H9 (cell line): Measurements from ENCODE around the gene ILF2. TPM values are rescaled to one million over a fixed set of nuclear protein-coding genes. Genes with fewer than 3 reads are reported as not detected.

ENCODE experiments used
- DNase-seq: peaks from one replicate; pipeline ENCODE4 v3.0.0-alpha.2; 2017
- H2AFZ ChIP-seq: one replicate; pipeline ENCODE4 v1.6.1; 2013; ENCODE audit warnings: mild to moderate bottlenecking, low read length, control low read depth, moderate library complexity
- H2AK5ac ChIP-seq: 2 replicates; pipeline ENCODE4 v1.6.1; 2013; ENCODE audit warnings: low read length, control low read depth, mixed read lengths; ENCODE audit not compliant: insufficient read length
- H2BK120ac ChIP-seq: one replicate; pipeline ENCODE4 v1.6.1; 2013; ENCODE audit warnings: low read depth, mild to moderate bottlenecking, low read length, control low read depth, inconsistent platforms; ENCODE audit not compliant: poor library complexity, severe bottlenecking
- H2BK12ac ChIP-seq: 2 replicates; pipeline ENCODE4 v1.6.1; 2013; ENCODE audit warnings: low read length, control low read depth, mixed read lengths, low read depth; ENCODE audit not compliant: insufficient read length
- H2BK15ac ChIP-seq: 2 replicates; pipeline ENCODE4 v1.6.1; 2013; ENCODE audit warnings: low read depth, low read length, control low read depth
- H2BK20ac ChIP-seq: one replicate; pipeline ENCODE4 v1.6.1; 2013; ENCODE audit warnings: low read depth, mild to moderate bottlenecking, low read length, control low read depth, inconsistent platforms; ENCODE audit not compliant: poor library complexity, severe bottlenecking
- H2BK5ac ChIP-seq: 2 replicates; pipeline ENCODE4 v1.6.1; 2013; ENCODE audit warnings: low read length, control low read depth, mixed read lengths; ENCODE audit not compliant: insufficient read length
- H3K14ac ChIP-seq: 2 replicates; pipeline ENCODE4 v1.6.1; 2013; ENCODE audit warnings: low read length, control low read depth; ENCODE audit not compliant: insufficient read depth
- H3K18ac ChIP-seq: 2 replicates; pipeline ENCODE4 v1.6.1; 2013; ENCODE audit warnings: low read depth, mild to moderate bottlenecking, mixed read lengths, low read length, control low read depth; ENCODE audit not compliant: insufficient read length
- H3K23ac ChIP-seq: 2 replicates; pipeline ENCODE4 v1.6.1; 2013; ENCODE audit warnings: low read length, control low read depth, mixed read lengths, low read depth; ENCODE audit not compliant: insufficient read length
- H3K23me2 ChIP-seq: 2 replicates; pipeline ENCODE4 v1.6.1; 2013; ENCODE audit warnings: low read depth, mild to moderate bottlenecking, mixed read lengths, low read length, control low read depth; ENCODE audit not compliant: insufficient read length, poor library complexity, severe bottlenecking
- H3K27ac ChIP-seq: 2 replicates; pipeline ENCODE4 v1.5.1; 2013; ENCODE audit warnings: low read length, control low read depth, mixed read lengths, low read depth; ENCODE audit not compliant: insufficient read length
- H3K27me3 ChIP-seq: 2 replicates; pipeline ENCODE4 v1.6.1; 2013; ENCODE audit warnings: low read length, control low read depth, inconsistent platforms; ENCODE audit not compliant: insufficient read depth
- H3K4ac ChIP-seq: 2 replicates; pipeline ENCODE4 v1.6.1; 2013; ENCODE audit warnings: low read depth, mild to moderate bottlenecking, control low read depth, inconsistent platforms, low read length, moderate library complexity
- H3K4me1 ChIP-seq: 2 replicates; pipeline ENCODE4 v1.6.1; 2013; ENCODE audit warnings: low read length, control low read depth, inconsistent platforms; ENCODE audit not compliant: insufficient read depth
- H3K4me2 ChIP-seq: 2 replicates; pipeline ENCODE4 v1.6.1; 2013; ENCODE audit warnings: low read length, control low read depth, mixed read lengths; ENCODE audit not compliant: insufficient read length, insufficient read depth
- H3K56ac ChIP-seq: 2 replicates; pipeline ENCODE4 v1.6.1; 2013; ENCODE audit warnings: low read depth, mild to moderate bottlenecking, mixed read lengths, low read length, control low read depth; ENCODE audit not compliant: insufficient read length
- H3K79me1 ChIP-seq: 2 replicates; pipeline ENCODE4 v1.6.1; 2013; ENCODE audit warnings: low read depth, mild to moderate bottlenecking, moderate library complexity, low read length, control low read depth, inconsistent platforms; ENCODE audit not compliant: insufficient read depth, poor library complexity, severe bottlenecking
- H3K79me2 ChIP-seq: 2 replicates; pipeline ENCODE4 v1.6.1; 2013; ENCODE audit warnings: low read length, control low read depth, inconsistent platforms; ENCODE audit not compliant: insufficient read depth
- H3K9ac ChIP-seq: 2 replicates; pipeline ENCODE4 v1.6.1; 2013; ENCODE audit warnings: low read length, control low read depth, mixed read lengths; ENCODE audit not compliant: insufficient read length; ENCODE audit errors: extremely low read depth
- H3K9me3 ChIP-seq: one replicate; pipeline ENCODE4 v1.6.1; 2013; ENCODE audit warnings: low read depth, low read length, inconsistent platforms; ENCODE audit not compliant: control insufficient read depth
- H3T11ph ChIP-seq: one replicate; pipeline ENCODE4 v1.6.1; 2013; ENCODE audit warnings: mild to moderate bottlenecking, low read length, control low read depth, inconsistent platforms
- H4K20me1 ChIP-seq: one replicate; pipeline ENCODE4 v1.6.1; 2013; ENCODE audit not compliant: control insufficient read depth, insufficient read length, insufficient read depth
- H4K5ac ChIP-seq: 2 replicates; pipeline ENCODE4 v1.6.1; 2013; ENCODE audit warnings: low read depth, mild to moderate bottlenecking, mixed read lengths, low read length, control low read depth; ENCODE audit not compliant: insufficient read length
- H4K8ac ChIP-seq: replicated peaks from 2 replicates; pipeline ENCODE4 v1.6.1; 2013; ENCODE audit warnings: low read length, control low read depth, mixed read lengths, low read depth; ENCODE audit not compliant: insufficient read length
- H4K91ac ChIP-seq: 2 replicates; pipeline ENCODE4 v1.6.1; 2013; ENCODE audit warnings: low read depth, mild to moderate bottlenecking, moderate library complexity, mixed read lengths, low read length, control low read depth; ENCODE audit not compliant: insufficient read length
- H3K27ac Mint-ChIP-seq, 3 experiments: 2 replicates in 2 of 3; 3 replicates in 1 of 3; pipeline ENCODE4 v1.8.0; 2020 to 2021; ENCODE audit warnings: mixed read lengths in 3 of 3, mild to moderate bottlenecking in 1 of 3, moderate library complexity in 1 of 3
- H3K27me3 Mint-ChIP-seq: 2 replicates; pipeline ENCODE4 v1.8.0; 2021; ENCODE audit warnings: low read depth, mild to moderate bottlenecking, moderate library complexity, mixed read lengths
- H3K36me3 Mint-ChIP-seq, 3 experiments: 2 replicates in 2 of 3; 3 replicates in 1 of 3; pipeline ENCODE4 v1.8.0; 2020 to 2021; ENCODE audit warnings: low read depth in 3 of 3, mixed read lengths in 3 of 3; ENCODE audit not compliant: insufficient read depth in 1 of 3
- H3K4me1 Mint-ChIP-seq, 2 experiments: 2 replicates each; pipeline ENCODE4 v1.8.0; 2020; ENCODE audit warnings: mixed read lengths in 2 of 2
- H3K4me3 Mint-ChIP-seq, 2 experiments: 2 replicates in 1 of 2; 3 replicates in 1 of 2; pipeline ENCODE4 v1.8.0; 2020 to 2021; ENCODE audit warnings: mild to moderate bottlenecking in 2 of 2, mixed read lengths in 2 of 2, moderate library complexity in 1 of 2
- H3K9me3 Mint-ChIP-seq, 2 experiments: 2 replicates in 1 of 2; 3 replicates in 1 of 2; pipeline ENCODE4 v1.8.0; 2020; ENCODE audit warnings: mild to moderate bottlenecking in 2 of 2, mixed read lengths in 2 of 2, moderate library complexity in 1 of 2
- WGBS: extraction: QIAGEN DNeasy Blood & Tissue Kit; methylation state at CpG from one replicate; pipeline ENCODE4 v1.1.7; 2013; ENCODE audit warnings: missing lambda C conversion rate, low lambda C conversion rate, mixed read lengths; ENCODE audit not compliant: insufficient read length; ENCODE audit errors: extremely low coverage; 5-methylcytosine and 5-hydroxymethylcytosine counted together
- total RNA-seq: library from RNA; stranded (reverse); gene quantifications from 2 replicates; pipeline ENCODE4 v1.2.1, GENCODE V29; 2021
- TF ChIP-seq, protein P1 (sequence below): fragments of 200-600 bp; sonication (generic); conservative IDR thresholded peaks from 3 replicates; pipeline ENCODE4 v1.8.0; 2021; ENCODE audit warnings: antibody characterized with exemption, mild to moderate bottlenecking

ILF2 gene
- total RNA-seq, 1 experiment from 2014 or later, result 357 TPM

DNA sequence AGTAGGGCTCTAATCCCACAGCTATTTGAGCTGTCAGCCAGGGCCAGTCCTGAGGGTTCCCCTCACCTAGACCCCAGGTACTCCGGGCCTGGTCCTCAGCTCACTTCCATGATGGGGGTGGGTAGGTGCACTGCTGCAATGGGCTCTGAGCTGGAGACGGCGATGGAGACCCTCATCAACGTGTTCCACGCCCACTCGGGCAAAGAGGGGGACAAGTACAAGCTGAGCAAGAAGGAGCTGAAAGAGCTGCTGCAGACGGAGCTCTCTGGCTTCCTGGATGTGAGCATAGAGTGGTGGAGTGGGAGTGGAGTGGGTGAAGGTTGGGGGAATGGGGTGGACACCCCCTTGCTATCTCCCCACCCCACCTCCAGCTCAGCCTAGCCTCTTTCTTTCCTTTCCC, 40.4 kb downstream of the ILF2 start:
- Histone ChIP-seq H3T11ph (no peak overlapping the region), H3K23ac (no peak overlapping the region), H3K4me2 (no peak overlapping the region), H3K14ac (no peak overlapping the region), H3K79me1 (no peaks in the 10 kb centered on the region), H2BK12ac (no peak overlapping the region), H3K27me3 (no peaks in the 10 kb centered on the region), H2BK15ac (no peak overlapping the region), H2AK5ac (no peak overlapping the region), H3K18ac (no peak overlapping the region), H2BK20ac (no peak overlapping the region), H2AFZ (no peak overlapping the region), H3K23me2 (peaks cover 19% of the 10 kb centered on the region), H3K79me2 (peaks cover 4% of the 10 kb centered on the region; the same call in 1 of the 2 replicates), H4K91ac (no peak overlapping the region), H4K20me1 (no peaks in the 10 kb centered on the region), H3K9ac (no peak overlapping the region), H3K4me1 (no peaks in the 10 kb centered on the region), H2BK5ac (no peak overlapping the region), H4K8ac (no peak overlapping the region), H3K27ac (no peak overlapping the region), H3K56ac (no peak overlapping the region), H3K9me3 (no peaks in the 10 kb centered on the region), H4K5ac (no peak overlapping the region), H2BK120ac (no peak overlapping the region), H3K4ac (no peak overlapping the region)
- peak overlapping the region in 1 of 3 experiments; percentile 64; a peak in 1 of 7 replicates for H3K27ac Mint-ChIP-seq
- 0 out of 2 replicates have a peak, but pooled peaks cover 2% of the 10 kb centered on the region for H3K27me3 Mint-ChIP-seq
- peaks cover 0 to 3% of the 10 kb centered on the region in 2 experiments; a peak in 2 of 5 replicates for H3K9me3 Mint-ChIP-seq
- TF ChIP-seq, protein P1, sequence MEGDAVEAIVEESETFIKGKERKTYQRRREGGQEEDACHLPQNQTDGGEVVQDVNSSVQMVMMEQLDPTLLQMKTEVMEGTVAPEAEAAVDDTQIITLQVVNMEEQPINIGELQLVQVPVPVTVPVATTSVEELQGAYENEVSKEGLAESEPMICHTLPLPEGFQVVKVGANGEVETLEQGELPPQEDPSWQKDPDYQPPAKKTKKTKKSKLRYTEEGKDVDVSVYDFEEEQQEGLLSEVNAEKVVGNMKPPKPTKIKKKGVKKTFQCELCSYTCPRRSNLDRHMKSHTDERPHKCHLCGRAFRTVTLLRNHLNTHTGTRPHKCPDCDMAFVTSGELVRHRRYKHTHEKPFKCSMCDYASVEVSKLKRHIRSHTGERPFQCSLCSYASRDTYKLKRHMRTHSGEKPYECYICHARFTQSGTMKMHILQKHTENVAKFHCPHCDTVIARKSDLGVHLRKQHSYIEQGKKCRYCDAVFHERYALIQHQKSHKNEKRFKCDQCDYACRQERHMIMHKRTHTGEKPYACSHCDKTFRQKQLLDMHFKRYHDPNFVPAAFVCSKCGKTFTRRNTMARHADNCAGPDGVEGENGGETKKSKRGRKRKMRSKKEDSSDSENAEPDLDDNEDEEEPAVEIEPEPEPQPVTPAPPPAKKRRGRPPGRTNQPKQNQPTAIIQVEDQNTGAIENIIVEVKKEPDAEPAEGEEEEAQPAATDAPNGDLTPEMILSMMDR, result no peak
- DNase-seq, result no peak
- peaks cover 9 to 22% (median 16%) of the 10 kb centered on the region in 3 experiments for H3K36me3 Mint-ChIP-seq
- no CpG with 5 or more reads among the region's 7 CpGs for WGBS
- peak overlapping the region in 1 of 2 experiments; percentile 30; a peak in 1 of 5 replicates for H3K4me3 Mint-ChIP-seq
- peaks cover 41 to 46% of the 10 kb centered on the region in 2 experiments for H3K4me1 Mint-ChIP-seq
